GM18520 (cell line): Measurements from ENCODE around the gene NSRP1.
"Not testable (repeated sequence)": the region's sequence is repeated elsewhere in the genome, so short reads cannot be mapped to it uniquely, and the experiment has no call there.

ENCODE experiments used
- ATAC-seq: cut with Tn5 transposase; IDR thresholded peaks from one replicate; pipeline ENCODE4 v1.9.1; 2021; ENCODE audit not compliant: unreplicated experiment

The NSRP1 gene

DNA sequence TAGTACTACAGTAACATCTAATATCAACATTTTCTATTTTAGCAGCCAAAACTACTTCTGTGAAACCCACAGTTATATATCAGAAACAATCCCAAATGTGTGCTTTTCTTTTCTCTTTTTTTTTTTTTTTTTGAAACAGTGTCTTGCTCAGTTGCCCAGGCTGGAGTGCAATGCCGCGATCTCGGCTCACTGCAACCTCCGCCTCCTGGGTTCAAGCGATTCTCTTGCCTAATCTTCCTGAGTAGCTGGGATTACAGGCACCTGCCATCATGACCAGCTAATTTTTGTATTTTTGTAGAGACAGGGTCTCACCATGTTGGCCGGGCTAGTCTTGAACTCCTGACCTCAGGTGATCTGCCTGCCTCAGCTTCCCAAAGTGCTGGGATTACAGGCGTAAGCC, 2.0 kb downstream of the NSRP1 start:
- ATAC-seq, result not testable (repeated sequence)

DNA sequence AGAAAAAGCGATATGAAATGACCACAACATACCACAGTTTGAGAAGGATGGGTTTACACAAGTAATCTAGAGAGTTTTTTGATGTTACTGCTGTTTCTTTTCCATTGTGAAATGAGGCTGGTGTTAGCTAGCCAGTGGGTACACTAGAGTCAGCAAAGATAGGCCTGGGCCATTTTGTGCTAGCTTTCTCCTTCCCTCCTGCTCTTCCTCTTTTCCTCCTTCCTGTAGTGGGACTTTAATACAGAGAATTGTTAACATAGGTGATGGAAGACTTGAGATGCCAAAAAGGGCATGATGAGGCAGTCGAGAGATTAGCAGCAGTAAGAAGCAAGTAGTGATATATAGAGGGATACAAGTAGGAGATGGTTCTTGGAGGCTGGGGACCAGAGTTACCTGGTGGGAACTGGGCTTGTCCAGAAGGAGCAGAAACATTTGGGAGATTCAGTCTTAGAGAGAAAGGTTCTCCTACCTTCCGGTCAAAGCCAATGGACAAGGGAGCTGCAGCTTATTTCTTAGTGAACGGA, 7.7 kb downstream of the NSRP1 start:
- ATAC-seq, result no peak

DNA sequence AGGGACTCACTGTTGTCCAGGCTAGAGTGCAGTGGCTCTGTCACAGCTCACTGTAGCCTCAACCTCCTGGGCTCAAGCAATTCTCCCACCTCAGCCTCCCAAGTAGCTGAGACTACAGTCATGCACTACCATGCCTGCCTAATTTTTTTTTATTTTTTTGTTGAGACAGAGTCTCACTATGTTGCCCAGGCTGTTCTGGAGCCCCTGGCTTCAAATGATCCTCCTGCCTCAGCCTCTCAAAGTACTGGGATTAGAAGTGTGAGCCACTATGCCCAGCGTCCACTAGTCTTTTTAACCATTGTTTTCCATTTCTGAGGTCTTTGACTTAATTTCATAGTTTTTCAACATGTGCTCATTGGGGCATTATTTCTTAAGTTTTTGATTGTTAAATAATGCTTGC, 13.5 kb downstream of the NSRP1 start:
- ATAC-seq, result no peak

DNA sequence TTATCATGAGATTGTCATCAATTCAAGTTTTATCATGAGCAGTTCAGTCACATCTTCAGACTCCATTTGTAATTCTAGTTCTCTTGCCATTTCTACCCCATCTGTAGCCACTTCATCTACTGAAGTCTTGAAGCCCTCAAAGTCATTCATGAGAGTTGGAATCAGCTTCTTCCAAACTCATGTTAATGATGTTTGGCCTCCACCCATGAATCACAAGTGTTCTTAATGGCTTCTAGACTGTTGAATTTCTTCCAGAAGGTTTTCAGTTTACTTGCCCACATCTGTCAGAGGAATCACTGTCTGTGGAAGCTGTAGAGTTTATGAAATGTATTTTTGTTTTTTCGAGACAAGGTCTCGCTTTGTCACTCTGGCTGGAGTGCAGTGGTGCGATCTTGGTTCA, 16.0 kb downstream of the NSRP1 start:
- no peak for ATAC-seq

DNA sequence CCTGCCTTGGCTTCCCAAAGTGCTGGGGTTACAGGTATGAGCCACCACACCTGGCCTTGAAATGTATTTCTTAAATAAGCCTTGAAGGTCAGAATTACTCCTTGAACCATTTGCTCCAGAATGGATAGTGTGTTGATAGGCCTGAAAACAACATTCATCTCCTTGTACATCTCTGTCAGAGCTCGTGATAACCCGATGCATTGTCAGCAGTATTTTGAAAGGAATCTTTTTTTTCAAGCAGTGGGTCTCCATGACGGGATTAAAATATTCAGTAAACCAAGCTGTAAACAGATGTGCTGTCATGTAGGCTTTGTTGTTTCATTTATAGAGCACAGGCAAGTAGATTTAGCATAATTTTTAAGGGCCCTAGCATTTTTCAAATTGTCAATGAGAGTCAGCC, 16.6 kb downstream of the NSRP1 start:
- ATAC-seq, result no peak

DNA sequence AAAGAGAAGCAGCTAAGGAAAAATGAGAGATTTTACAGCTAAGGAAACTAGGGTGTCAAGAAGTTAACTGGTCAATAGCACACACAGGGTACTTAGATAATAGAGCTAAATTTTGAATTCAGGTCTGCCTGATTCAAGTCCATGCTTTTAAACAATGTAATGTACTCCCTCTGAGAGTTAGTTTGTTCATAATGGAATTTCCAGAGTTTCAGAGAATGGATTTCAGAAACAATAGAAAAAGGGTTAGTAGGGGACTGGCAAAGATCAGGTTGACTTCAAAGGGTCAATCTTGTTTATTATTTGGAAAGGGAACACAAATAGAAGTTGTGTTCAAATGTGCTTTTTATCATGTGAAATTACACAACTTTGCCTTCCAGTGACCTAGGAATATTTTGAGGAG, 17.9 kb downstream of the NSRP1 start:
- no peak for ATAC-seq

DNA sequence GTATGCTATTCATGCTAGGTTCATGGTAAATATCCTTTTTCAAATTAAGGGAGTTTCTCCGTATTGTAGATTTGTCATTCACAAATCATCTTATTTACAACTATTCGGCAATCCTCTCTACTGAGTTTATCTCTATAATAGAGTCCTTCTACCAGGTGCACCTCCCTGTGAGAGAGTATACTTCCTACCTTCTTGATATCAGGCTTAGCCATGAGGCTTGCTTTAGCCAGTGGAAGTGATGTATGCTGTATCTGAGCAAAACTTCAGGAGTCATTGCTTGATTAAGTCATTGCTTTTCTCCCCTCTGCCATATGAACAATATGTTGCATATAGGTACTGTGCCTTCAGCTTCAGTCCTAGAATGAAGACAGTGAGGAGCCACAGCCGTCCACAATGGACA, 20.5 kb downstream of the NSRP1 start:
- ATAC-seq, result no peak

DNA sequence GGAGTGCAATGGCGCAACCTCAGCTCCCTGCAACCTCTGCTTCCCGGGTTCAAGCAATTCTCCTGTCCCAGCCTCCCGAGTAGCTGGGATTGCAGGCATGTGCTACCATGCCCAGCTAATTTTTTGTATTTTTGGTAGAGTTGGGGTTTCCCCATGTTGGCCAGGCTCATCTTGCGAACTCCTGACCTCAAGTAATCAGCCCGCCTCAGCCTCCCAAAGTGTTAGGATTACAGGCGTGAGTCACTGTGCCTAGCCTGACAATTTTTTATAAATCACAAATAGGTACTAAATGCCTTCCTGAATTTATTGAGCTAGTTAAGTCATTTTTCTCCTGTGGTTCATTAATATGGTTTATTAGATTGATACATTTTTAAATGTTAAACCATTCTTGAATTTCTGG, 31.2 kb downstream of the NSRP1 start:
- ATAC-seq, result not testable (repeated sequence)

DNA sequence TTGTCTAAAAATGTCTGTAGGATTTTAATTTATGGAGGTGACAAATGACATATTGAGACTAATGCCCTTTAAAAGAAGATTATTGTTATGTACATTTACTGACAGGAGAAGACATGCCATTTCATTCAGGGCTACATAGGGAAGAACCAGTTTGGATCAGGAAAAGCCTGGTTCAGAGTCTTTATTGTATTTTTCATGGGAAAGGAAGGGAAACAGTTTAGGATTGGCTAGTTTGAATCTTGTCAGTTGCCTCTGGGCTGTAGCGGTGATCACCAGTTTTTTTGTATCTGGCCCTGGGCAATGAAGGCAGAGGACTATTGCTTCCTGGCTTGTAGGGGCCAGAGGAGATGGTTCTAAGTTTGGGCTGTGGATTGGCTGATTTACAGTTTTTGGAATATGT, 31.8 kb downstream of the NSRP1 start:
- no peak for ATAC-seq

DNA sequence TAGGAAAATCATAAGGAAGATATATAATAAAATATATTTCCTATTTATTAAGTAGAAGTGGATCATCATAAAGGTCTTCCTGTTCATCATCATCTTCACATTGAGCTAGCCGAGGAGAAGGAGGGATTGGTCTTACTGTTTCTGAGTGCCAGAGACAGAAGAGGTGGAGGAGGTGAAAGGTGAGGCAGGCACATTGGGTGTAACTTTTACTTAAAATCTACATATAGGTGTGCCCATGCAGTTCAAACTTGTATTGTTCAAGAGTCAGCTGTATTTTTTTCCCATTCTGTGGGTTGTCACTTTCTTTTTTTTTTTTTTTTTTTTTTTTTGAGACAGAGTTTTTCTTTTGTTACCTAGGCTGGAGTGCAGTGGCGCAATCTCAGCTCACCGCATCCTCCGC, 34.9 kb downstream of the NSRP1 start:
- ATAC-seq, result no peak

DNA sequence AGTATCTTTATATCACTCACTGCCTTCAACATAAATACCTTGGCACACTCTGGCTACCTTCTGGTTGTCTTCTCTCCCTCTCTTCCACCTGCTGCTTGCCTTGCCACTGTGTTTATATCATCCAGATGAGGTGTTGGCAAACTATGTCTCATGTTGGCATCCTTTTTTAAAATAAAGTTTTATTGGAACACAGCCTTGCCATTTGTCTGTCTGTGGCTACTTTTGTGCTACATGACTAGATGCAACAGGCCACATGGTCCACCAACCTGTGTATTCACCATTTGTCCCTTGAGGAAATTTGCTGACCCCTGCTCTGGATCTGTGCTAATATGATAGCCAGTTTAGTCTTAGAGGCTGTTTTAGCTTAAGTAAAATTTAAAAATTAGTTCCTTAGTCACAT, 36.8 kb downstream of the NSRP1 start:
- ATAC-seq, result no peak

DNA sequence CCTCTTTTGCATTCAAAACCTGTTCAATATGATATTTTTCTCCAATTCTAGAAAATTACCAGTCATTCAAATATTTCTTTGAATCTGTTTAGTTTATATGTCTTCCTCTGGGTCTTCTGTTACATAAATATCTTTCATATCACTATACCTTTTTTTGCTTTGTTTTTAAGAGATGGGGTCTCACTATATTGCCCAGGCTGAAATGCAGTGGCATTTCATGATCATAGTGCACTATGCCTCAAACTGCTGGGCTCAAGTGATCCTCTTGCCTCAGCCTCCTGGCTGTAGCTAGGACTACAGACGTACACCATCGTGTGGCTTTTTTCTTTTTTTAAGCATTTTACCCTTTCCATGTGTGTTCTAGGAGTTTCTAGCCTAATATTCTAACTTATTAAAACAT, 38.8 kb downstream of the NSRP1 start:
- ATAC-seq, result no peak

DNA sequence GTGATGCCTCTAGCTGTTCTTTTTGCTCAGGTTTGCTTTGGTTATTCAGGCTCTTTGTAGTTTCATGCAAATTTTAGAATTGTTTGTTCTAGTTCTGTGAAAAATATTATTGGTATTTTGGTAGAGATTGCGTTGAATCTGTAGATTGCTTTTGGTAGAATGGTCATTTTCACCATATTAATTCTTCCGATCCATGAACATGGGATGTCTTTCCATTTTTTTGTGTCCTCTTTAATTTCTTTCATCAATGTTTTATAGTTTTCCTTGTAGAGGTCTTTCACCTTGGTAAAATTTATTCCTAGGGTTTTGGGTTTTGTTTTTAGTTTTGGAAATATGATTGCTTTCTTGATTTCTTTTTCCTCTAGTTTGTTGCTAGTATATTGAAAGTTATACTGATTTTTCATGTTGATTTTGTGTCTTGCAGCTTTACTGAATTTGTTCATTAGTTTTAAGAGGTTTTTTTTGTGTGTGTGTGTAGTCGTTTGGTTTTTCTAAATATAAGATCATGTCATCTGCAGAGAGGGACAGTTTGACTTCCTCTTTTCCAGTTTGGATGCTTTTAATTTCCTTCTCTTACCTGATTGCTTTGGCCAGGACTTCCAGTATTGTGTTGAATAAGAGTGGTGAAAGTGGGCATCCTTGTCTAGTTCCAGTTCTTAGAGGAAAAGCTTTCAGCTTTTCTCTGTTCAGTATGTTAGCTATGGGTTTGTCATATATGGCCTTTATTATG, 42.4 kb downstream of the NSRP1 start:
- ATAC-seq, result no peak

DNA sequence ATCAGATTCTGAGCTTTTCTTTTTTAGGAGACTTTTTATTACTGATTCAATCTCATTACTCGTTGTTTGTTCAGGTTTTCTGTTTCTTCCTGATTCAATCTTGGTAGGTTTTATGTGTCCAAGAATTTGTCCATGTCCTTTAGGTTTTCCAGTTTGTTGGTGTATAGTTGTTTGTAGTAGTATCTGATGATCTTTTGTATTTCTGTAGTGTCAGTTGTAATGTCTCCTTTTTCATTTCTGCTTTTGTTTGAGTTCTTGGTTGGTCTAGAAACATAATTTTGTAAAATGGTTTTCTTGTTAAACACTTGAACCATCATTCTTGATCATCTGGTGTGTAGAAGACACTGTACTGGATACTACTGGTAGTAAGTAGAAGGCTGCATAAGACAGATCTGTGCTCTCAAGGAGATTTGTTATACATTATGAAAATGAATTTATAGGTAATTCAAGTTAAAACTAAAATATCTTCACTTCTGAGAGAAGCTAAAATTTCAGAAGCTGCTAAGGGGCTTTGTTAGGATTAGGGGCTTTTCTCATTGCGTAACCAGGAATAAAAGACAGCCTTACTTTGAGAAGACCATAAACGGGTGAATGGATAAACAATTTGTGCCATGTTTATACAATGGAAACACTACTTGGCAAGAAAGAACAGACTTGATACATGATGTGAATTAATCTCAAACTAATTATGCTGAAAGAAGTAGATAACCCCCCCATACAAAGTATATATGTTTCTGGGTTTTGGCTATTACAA, 44.0 kb downstream of the NSRP1 start:
- no peak for ATAC-seq

DNA sequence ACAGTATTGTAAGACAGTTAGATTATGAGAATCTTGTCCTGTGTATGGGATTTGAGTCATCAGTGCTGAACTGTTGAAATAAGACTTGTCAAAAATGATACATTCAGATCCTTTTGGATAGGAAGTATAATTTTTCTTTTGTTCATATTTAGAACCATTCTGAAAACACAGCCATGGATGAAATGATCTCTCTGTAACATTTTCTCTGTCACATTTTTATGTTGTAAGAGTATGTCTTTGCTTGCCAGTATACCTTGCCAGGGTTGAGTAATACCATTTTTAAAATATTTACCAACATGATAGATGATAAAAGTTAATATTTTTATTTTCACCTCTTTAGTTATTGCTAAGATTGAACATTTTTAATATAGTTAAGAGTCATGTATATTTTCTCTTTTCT, 45.0 kb downstream of the NSRP1 start:
- no peak for ATAC-seq

DNA sequence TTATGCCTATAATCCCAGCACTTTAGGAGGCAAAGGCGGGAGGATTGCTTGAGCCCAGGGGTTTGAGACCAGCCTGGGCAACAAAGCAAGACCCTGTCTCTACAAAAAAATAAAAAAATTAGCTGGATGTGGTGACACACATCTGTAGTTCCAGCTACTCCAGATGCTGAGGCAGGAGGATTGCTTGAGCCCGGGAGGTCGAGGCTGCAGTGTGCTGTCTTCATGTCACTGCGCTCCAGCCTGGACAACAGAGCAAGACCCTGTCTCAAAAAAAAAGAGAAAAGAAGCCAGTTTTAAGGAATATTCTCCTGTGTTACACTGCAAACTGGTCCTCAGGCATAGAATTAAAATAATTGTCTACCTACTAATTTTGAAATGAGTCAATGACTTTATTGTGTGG, 47.9 kb downstream of the NSRP1 start:
- no peak for ATAC-seq

DNA sequence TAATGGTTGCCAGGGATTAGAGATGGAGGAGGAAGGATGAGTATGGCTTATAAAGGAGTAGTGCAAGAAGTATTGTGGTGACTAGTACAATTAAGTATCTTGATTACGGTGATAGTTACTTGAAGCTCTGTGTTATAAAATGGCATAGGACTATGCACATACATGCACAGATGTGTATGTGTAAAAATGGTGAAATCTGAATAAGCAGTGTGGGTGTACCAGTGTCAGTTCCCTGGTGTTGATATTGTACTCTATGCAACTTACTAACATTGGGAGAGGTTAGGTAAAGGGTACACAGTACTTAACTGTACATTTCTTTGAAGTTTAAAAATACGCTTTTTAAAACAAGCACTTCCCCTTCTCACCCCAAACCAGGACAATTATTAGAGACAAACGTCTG, 48.5 kb downstream of the NSRP1 start:
- ATAC-seq, result no peak

DNA sequence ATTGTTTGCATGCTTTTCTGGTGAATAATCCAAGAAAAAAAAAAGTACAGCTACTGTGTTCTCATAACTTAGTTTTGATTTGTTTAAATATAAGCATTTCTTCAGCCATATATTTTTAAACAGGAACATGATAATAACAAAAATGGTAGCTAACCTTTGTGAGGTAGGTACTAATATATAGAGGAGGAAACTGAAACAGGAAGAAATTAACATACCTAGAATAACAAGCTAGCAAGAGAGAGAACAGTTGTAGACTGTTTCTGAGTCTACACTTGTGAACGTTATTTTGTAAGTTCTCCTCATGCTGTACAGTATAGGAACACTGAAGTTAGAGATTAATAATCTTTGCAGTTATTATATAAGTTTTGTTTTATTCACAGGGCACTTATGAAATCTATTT, 49.3 kb downstream of the NSRP1 start:
- no peak for ATAC-seq

DNA sequence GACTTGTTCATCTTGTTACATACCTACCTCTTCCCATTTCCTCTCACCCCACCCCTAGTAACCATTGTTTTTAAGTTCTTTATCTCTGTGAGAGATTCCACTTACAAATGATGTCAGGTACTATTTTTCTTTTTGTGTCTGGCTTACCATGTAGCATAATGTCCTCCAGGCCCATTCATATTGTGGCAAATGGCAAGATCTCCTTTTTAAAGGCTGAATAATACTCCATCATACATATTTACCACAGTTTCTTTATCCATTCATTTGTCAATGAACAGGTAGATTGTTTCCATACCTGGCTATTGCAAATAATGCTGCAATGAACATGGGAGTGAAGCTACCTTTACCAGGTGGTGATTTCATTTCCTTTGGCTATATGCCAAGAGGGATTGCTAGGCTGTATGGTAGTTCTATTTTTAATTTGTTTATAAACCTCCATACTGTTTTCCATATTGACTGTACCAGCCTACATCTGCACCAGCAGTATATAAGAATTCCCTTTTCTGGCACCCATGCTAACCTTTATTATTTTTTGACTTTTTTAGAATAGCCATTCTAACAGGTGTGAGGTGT, 53.9 kb downstream of the NSRP1 start:
- ATAC-seq, result no peak

DNA sequence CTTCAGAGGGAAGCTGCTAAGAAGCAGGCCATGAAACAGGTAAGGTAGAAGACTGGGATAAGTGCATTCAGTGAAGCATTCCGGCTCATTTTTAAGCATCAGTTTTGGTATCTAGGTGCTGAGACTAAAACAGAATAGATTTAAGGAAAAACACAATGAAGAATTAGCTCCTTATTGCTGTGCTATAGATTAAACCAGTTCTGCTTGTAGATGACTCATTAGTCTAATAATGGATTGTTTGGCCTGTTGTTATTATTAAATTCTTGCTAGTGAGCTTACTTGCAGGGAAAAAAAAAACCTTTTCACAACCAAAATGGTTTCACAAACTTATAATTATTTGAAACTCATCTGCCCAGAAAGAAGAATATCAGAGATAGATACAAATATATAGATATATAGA, 55.9 kb downstream of the NSRP1 start:
- ATAC-seq, result no peak

DNA sequence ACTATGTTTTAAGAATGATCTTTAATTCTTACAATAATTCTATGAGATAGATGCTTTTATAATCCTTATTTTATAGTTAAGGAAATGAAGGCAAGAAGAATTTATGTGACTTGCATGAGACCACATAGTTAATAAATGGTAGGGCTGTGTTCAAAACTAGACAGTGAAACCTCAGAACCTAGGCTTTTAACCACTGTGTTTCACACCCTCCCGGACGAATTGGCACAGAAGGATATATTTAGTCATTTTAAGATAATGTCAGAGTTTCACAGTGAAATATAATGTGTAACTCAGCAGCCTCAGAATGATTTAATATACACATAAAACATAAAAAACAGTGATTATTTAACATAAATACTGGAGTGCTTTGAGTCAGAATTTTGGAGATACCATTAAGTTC, 57.0 kb downstream of the NSRP1 start:
- peak; percentile 70 for ATAC-seq

DNA sequence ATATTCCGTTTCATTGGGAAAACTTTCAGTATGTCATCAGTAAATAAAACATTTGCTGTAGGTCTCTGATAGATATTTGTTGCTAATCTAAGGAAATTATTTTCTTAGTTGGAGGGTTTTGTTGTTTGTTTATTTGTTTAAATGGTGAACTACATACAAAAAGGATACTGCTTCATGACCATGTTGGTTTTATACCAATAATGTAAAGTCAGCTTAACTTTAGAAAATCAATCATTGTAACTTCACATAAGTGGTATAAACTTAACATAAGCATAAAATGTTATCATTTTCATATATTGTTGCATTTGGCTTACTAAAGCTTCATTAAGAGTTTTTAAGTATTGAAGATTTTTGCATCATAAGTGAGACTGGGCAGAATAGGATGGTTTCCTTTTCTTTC, 57.9 kb downstream of the NSRP1 start:
- no peak for ATAC-seq
